Measurements from ENCODE around the gene TAS2R60. TPM values are rescaled to one million over a fixed set of nuclear protein-coding genes. Genes with fewer than 3 reads are reported as not detected.

Gene TAS2R60, protein sequence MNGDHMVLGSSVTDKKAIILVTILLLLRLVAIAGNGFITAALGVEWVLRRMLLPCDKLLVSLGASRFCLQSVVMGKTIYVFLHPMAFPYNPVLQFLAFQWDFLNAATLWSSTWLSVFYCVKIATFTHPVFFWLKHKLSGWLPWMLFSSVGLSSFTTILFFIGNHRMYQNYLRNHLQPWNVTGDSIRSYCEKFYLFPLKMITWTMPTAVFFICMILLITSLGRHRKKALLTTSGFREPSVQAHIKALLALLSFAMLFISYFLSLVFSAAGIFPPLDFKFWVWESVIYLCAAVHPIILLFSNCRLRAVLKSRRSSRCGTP
- not detected in 5 replicates for total RNA-seq (2022; extraction: Qiagen RNA extraction; ENCODE audit: low read depth)

DNA sequence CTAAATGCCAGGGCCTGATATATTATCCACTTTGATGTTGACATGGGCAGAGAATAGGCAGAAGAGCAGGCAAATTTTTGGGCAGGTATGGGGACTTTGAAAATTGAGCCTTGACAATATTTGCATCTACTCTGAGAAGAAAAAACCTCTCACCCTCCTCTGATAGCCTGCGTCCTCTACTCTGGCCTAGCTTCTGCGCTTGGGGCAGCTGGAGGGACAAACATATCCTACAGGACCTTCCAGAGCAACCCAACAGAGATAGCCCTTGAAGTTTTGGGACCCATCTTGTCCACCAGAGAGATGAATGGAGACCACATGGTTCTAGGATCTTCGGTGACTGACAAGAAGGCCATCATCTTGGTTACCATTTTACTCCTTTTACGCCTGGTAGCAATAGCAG is at the start of gene TAS2R60:
Gene TAS2R60, plus strand, starts transcription at position 301 of the 400 bp plus-strand sequence. Its CDS starts 0 bp downstream, at position 301.

DNA sequence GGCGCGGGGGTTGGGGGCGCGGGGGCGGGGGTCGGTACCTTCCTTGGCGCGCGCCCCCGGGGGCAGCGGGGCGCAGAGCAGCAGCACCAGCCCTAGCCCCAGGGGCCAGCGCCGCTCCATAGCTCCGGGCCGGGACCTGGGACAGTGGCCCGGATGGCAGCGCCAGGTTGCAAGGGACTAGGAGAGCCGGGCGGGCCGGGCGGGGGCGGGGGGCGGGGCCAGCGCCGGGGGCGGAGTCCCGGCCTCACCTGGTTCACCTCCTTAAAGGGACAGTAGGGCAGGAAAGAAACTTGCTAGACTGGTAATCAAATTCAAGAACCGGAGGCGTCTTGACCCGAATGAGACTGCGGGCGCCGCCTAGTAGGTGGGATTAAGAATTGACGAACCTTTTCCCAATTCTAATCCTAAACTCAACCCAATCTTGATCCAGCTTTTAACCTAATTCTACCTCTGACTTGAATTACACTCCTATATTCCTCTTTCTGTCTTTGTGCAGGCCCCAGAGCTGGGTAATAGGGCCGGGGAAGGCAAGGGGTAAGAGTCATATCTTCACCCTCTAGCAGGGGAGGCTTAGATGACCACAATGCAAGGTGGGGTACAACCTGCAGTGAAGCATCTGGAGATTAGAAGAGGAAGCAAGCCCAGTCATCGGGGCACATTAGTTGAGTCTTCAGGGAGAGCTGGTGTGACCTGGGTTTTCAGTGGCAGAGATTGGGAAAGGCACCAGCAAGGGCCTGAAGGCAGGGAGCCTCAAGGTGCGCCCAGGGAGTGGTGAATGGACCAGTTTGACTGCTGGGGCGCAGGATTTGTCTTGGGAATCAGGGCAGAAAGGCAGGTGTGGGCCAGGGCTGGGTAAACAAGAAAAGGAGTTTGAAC is 34.3 kb upstream of the TAS2R60 start, which contains the start of gene EPHA1:
Gene EPHA1, minus strand, starts transcription at position 171 of the 876 bp plus-strand sequence. Its CDS starts 51 bp downstream, at position 120.

DNA sequence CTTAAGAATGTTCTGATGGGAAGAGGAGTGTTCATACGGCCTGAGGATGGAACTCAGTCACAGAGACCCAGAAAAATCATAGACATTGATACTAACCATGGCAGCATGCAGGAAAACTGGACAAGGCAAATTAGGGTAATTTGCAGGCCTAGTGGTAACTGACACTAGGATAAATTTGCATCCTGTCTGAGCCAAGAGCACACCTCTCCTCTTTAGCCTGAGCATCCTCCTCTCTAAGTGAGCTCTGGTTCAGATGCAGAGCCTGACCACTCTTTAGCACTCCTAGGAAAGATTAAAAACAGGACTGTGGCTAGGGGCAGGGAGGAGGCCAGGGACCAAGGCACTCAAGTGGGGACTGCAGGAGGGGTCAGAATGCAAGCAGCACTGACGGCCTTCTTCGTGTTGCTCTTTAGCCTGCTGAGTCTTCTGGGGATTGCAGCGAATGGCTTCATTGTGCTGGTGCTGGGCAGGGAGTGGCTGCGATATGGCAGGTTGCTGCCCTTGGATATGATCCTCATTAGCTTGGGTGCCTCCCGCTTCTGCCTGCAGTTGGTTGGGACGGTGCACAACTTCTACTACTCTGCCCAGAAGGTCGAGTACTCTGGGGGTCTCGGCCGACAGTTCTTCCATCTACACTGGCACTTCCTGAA is 34.4 kb downstream of the TAS2R60 start, which contains the start of gene TAS2R41:
Gene TAS2R41, plus strand, starts transcription at position 373 of the 650 bp plus-strand sequence. Its CDS starts 0 bp downstream, at position 373.

Other genes with a start within 250 kb of the TAS2R60 start
- gene TAS2R40, start 221.4 kb upstream of the TAS2R60 start, total RNA-seq (2022; extraction: Qiagen RNA extraction; ENCODE audit: low read depth) = not detected in 5 replicates
- gene GSTK1, start 180.0 kb upstream of the TAS2R60 start, total RNA-seq (2022; extraction: Qiagen RNA extraction; ENCODE audit: low read depth) = 111 to 134 TPM (median 116 TPM) in 5 replicates
- gene TMEM139, start 158.5 kb upstream of the TAS2R60 start, total RNA-seq (2022; extraction: Qiagen RNA extraction; ENCODE audit: low read depth) = 0.85 to 1.7 TPM (median 1.4 TPM) in 5 replicates
- gene CASP2, start 155.1 kb upstream of the TAS2R60 start, total RNA-seq (2022; extraction: Qiagen RNA extraction; ENCODE audit: low read depth) = 17.1 to 23.9 TPM (median 20.9 TPM) in 5 replicates
- 0.06 to 0.11 TPM in 2 of 5 replicates, not detected in the others for gene CLCN1, start 127.3 kb upstream of the TAS2R60 start, total RNA-seq (2022; extraction: Qiagen RNA extraction; ENCODE audit: low read depth)
- gene FAM131B, start 80.7 kb upstream of the TAS2R60 start, total RNA-seq (2022; extraction: Qiagen RNA extraction; ENCODE audit: low read depth) = 0.33 to 0.71 TPM (median 0.46 TPM) in 5 replicates
- gene ZYX, start 62.1 kb upstream of the TAS2R60 start, total RNA-seq (2022; extraction: Qiagen RNA extraction; ENCODE audit: low read depth) = 142 to 207 TPM (median 178 TPM) in 5 replicates
- not detected in 5 replicates for gene EPHA1, start 34.6 kb upstream of the TAS2R60 start, total RNA-seq (2022; extraction: Qiagen RNA extraction; ENCODE audit: low read depth)
- gene TAS2R41, start 34.4 kb downstream of the TAS2R60 start, total RNA-seq (2022; extraction: Qiagen RNA extraction; ENCODE audit: low read depth) = not detected in 5 replicates
- not detected in 5 replicates for gene CTAGE15, start 128.3 kb downstream of the TAS2R60 start, total RNA-seq (2022; extraction: Qiagen RNA extraction; ENCODE audit: low read depth)
- 0.29 to 0.36 TPM (median 0.32 TPM) in 5 replicates for gene TCAF2, start 177.5 kb downstream of the TAS2R60 start, total RNA-seq (2022; extraction: Qiagen RNA extraction; ENCODE audit: low read depth)

Data from A549 treated with RU486 at 1 μM for 4 hours (cell line).